SK-N-MC (cell line): ENCODE measurements around the gene MFSD2A.
"Not testable (repeated sequence)": the region's sequence is repeated elsewhere in the genome, so short reads cannot be mapped to it uniquely, and the experiment has no call there.

Experiments
- DNase-seq: peaks from one replicate; pipeline ENCODE4 v3.0.0-alpha.2; 2011; ENCODE audit warnings: low read depth, low spot score
- H3K27ac ChIP-seq: fragments of 200-600 bp; sonication (generic); 2 replicates; pipeline ENCODE4 v1.5.1; 2016; ENCODE audit warnings: mixed run types
- H3K36me3 ChIP-seq: fragments of 200-600 bp; sonication (generic); 2 replicates; pipeline ENCODE4 v1.6.1; 2017; ENCODE audit warnings: antibody characterized with exemption, low read length, mixed read lengths; ENCODE audit not compliant: insufficient read depth
- H3K4me3 ChIP-seq: fragments of 200-600 bp; sonication (generic); 2 replicates; pipeline ENCODE4 v1.5.1; 2016
- H3K9ac ChIP-seq: fragments of 200-600 bp; sonication (generic); 2 replicates; pipeline ENCODE4 v1.8.0; 2017; ENCODE audit warnings: mixed run types, mixed read lengths; ENCODE audit not compliant: insufficient read length
- H3K9me3 ChIP-seq: fragments of 200-600 bp; sonication (generic); 2 replicates; pipeline ENCODE4 v1.6.1; 2017; ENCODE audit warnings: low read depth, mild to moderate bottlenecking, antibody characterized with exemption, low read length, moderate library complexity, mixed read lengths
- EZH2 ChIP-seq: fragments of 200-600 bp; sonication (generic); IDR thresholded peaks from one replicate; pipeline ENCODE4 v1.6.1; 2017; ENCODE audit warnings: antibody characterized with exemption
- FOXP2 ChIP-seq: optimal IDR thresholded peaks from 2 replicates; pipeline ENCODE3; 2011; ENCODE audit warnings: mild to moderate bottlenecking, moderate library complexity; ENCODE audit not compliant: insufficient read depth; ENCODE audit errors: extremely low read length, control extremely low read depth
- POLR2AphosphoS5 ChIP-seq: IDR thresholded peaks from 2 replicates; pipeline ENCODE4 v1.6.1; 2012; ENCODE audit warnings: mild to moderate bottlenecking, low read depth, low read length, borderline replicate concordance

The MFSD2A gene

DNA sequence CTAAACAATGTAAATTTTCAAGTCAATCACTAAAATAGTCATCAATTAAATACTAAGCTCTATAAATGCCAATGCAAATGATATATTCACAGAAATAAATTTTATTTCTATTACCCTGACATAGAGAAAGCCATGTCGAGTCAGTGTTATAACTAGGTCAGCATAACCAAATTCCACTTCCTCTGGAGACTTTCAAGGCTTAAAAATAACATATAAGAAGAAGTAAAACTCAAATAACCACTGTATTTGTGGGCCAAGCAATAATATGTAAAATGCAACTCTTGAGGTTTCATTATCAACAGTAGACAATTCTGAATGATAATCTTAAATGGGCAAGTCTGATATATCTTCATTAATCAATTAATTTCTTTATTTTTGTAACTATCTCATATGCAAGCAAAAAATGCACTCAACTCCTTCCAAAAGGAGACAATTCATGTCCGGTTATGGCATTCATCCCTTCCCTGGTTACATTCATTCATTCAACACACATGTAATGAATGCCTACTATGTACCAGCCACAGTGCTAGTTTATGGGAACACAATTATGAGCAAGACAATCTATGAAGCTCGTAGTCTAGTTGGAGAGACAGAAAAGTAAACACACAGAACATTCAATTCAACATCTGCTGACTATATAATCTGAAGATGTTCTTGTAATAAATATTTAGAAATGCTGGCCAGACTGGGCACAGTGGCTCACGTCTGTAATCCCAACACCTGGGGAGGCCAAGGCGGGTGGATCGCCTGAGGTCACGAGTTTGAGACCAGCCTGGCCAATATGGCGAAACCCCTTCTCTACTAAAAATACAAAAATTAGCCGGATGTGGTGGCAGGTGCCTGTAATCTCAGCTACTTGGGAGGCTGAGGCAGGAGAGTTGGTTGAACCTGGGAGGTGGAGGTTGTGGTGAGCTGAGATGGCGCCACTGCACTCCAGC is 48.5 kb downstream of the MFSD2A start:
- Histone ChIP-seq H3K4me3 (no peak overlapping the region), H3K9ac (no peak overlapping the region), H3K9me3 (no peaks in the 10 kb centered on the region), H3K36me3 (no peaks in the 10 kb centered on the region), H3K27ac (no peak overlapping the region)
- DNase-seq, result no peak
- no peak for TF ChIP-seq FOXP2
- no peak for TF ChIP-seq POLR2AphosphoS5
- TF ChIP-seq EZH2, result no peak

DNA sequence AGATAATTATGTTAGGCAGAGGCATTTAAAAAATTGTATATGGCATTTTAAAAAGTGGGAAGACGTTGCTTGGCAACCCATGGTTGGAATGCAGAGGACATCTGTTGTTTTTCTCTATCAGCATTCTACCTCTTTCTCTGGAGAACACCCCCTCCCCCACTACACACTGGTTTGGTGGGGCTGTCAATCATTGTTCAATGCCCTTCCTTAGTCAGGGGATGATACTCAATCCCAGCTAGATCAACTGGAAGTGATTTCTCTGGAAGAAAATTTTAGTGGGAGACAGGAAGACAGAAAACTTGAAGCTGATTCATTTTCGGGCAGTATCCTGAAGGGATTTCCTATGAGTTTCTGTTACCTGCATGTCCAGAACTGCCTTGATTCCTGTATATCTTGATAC is 49.9 kb downstream of the MFSD2A start:
- H3K9me3 ChIP-seq, result no peaks in the 10 kb centered on the region
- no peak for DNase-seq
- H3K36me3 ChIP-seq, result no peaks in the 10 kb centered on the region
- no peak for TF ChIP-seq EZH2
- H3K27ac ChIP-seq, result no peak overlapping the region
- no peak overlapping the region for H3K9ac ChIP-seq
- no peak overlapping the region for H3K4me3 ChIP-seq

DNA sequence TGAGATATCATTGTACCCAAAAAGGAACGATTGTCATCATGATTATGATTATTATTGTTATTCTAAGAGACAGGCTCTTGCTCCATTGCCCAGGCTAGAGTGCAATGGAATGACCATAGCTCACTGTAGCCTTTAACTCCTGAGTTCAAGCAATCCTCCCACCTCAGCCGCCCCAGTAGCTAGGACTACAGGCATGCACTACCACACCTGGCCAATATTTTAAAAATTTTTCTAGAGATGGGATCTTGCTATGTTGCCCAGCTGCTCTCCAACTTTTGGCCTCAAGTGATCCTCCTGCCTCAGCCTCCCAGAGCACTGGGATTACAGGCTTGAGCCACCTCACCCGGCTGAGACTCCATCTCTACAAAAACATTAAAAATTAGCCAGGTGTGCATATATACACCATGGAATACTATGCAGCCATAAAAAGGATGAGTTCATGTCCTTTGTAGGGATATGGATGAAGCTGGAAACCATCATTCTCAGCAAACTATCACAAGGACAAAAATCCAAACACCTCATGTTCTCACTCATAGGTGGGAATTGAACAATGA is 52.6 kb downstream of the MFSD2A start:
- DNase-seq, H3K36me3 ChIP-seq, H3K27ac ChIP-seq, H3K9ac ChIP-seq, H3K4me3 ChIP-seq, H3K9me3 ChIP-seq: not testable (repeated sequence)

DNA sequence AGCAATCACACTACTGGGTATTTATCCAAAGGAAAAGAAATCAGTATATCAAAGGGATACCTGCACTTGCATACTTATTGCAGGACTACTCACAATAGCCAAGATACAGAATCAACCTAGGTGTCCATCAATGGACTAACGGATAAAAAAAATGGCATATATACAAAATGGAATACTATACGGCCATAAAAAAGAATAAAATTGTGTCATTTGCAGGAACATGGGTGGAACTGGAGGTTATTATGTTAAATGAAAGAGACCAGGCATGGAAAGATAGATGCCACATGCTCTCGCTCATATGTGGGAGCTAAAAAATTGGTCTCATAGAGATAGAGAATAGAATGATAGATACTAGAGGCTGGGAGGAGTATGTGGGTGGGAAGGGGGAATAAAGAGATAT is 56.3 kb downstream of the MFSD2A start:
- Histone ChIP-seq H3K9ac (no peak overlapping the region), H3K36me3 (no peaks in the 10 kb centered on the region), H3K27ac (no peak overlapping the region), H3K4me3 (no peak overlapping the region), H3K9me3 (no peaks in the 10 kb centered on the region)
- no peak for TF ChIP-seq POLR2AphosphoS5
- no peak for TF ChIP-seq FOXP2
- no peak for TF ChIP-seq EZH2
- DNase-seq, result no peak

DNA sequence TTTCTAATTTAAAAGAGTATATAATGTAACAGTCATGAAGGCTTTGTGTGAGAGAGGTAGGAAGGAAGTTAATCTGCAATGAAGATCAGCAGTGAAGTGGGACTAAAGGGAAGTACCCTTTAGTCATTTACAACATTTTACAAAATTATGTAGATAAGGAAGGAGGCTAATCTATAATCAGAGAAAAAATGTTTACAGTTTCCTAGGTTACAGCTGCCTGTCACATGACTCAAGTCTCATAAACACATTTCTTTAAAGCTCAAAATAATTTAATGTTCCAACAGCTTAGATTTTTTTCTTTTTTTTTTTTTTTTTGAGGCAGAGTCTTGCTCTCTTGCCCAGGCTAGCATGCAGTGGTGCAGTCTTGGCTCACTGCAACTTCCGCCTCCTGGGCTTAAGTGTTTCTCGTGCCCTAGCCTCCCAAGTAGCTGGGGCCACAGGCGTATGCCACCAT is 59.3 kb downstream of the MFSD2A start:
- no peak for TF ChIP-seq FOXP2
- TF ChIP-seq POLR2AphosphoS5, result no peak
- TF ChIP-seq EZH2, result no peak
- Histone ChIP-seq H3K9ac (no peak overlapping the region), H3K36me3 (no peaks in the 10 kb centered on the region), H3K4me3 (no peak overlapping the region), H3K9me3 (no peaks in the 10 kb centered on the region), H3K27ac (no peak overlapping the region)
- no peak for DNase-seq

DNA sequence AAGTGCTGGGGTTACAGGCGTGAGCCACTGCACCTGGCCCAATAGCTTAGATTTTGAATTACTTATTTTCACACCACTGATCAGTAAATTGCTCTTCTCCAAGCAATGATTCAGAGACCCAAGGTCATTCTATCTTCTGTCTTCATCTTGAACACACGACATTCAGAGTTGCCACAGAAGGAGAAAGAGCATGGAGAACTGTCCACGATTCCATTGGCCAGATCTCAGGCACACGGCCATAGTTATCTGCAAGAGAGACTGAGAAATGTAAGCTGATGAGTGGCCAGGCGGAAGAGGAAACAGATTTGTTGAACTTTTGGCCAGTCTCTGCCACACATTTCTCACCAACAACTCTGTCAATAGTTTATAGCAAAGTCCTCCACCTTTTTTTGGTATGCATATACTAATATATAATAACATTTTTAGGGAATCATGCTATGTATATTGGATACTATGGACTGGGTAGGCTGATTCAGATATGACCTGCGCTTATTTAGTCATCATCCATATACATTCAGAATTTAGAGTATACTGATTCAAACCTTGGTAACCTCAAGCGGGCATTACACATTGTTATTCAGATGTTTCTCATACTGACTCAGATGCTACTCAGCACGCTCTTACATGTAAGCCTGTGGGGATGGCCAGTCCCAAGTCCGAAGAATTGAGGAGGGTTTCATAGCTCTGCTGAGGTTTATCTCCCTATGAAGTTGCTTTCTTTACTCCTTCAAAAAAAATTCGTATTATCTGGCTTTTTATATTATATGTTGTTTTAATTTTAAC is 60.1 kb downstream of the MFSD2A start:
- TF ChIP-seq POLR2AphosphoS5 (no peak), FOXP2 (no peak), EZH2 (no peak)
- H3K36me3 ChIP-seq, result no peaks in the 10 kb centered on the region
- no peak overlapping the region for H3K27ac ChIP-seq
- no peak overlapping the region for H3K4me3 ChIP-seq
- no peaks in the 10 kb centered on the region for H3K9me3 ChIP-seq
- no peak for DNase-seq
- no peak overlapping the region for H3K9ac ChIP-seq

DNA sequence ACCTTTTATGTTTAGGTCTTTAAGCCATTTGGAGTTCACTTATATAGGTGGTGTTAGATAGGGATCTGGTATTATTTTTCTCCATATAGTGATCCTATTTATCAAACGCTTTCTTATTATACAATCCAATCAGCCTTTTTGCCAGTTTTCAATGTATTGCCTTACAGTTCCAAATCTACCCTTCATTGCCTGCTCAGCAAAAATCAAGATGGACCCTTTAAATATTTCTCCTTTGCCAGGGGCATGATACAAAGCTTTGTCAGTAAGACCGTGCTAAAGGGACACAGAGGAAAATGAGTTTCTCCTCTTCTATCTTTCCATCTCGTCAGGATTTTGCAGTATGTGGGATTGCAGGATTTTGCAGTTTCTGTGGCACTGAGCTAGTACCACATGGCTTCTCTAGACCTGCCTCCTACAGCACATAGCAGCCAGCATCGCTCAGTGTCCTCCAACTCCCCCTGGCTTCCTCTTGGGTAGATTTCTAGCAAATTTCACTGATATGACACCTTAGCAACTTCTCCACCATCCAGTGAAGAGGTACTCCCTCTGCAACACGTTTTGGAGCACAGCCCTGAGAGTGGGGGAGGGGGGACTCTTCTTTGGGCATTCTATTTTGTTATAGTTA is 63.1 kb downstream of the MFSD2A start:
- H3K9ac ChIP-seq, result no peak overlapping the region
- H3K9me3 ChIP-seq, result no peaks in the 10 kb centered on the region
- DNase-seq, result no peak
- no peak for TF ChIP-seq EZH2
- TF ChIP-seq FOXP2, result no peak
- no peak for TF ChIP-seq POLR2AphosphoS5
- H3K36me3 ChIP-seq, result no peaks in the 10 kb centered on the region
- H3K4me3 ChIP-seq, result no peak overlapping the region
- H3K27ac ChIP-seq, result no peak overlapping the region
